Activated T-cell treated with anti-CD3 and anti-CD28 coated beads, Interleukin-2, amount 50 U/mL, for 72 hours (primary cell): Measurements from ENCODE around the gene LAGE3. TPM values are rescaled to one million over a fixed set of nuclear protein-coding genes. Genes with fewer than 3 reads are reported as not detected.

Experiments used
- ATAC-seq, 2 donors: fragments of 150-1000 bp; cut with Tn5 transposase; replicated peaks in 1 of 2; 2 replicates each; pipeline ENCODE4 v1.10.0; 2021; ENCODE audit warnings: moderate library complexity in 2 of 2, mild to moderate bottlenecking in 1 of 2
- DNase-seq, 2 donors: peaks; one replicate each; pipeline ENCODE4 v3.0.0; 2021 to 2022; ENCODE audit warnings: mixed read lengths in 1 of 2
- H3K27ac Mint-ChIP-seq: one replicate; pipeline ENCODE4 v1.8.0; 2022; ENCODE audit warnings: mild to moderate bottlenecking, moderate library complexity, mixed read lengths
- H3K27me3 Mint-ChIP-seq: one replicate; pipeline ENCODE4 v1.8.0; 2022; ENCODE audit warnings: low read depth, mixed read lengths
- H3K36me3 Mint-ChIP-seq, 2 donors: one replicate each; pipeline ENCODE4 v1.8.0; 2022; ENCODE audit warnings: mixed read lengths in 2 of 2, mild to moderate bottlenecking in 1 of 2; ENCODE audit not compliant: insufficient read depth in 2 of 2
- H3K4me1 Mint-ChIP-seq: one replicate; pipeline ENCODE4 v1.8.0; 2022; ENCODE audit warnings: low read depth, mixed read lengths
- H3K4me3 Mint-ChIP-seq, 2 donors: one replicate each; pipeline ENCODE4 v1.8.0; 2022; ENCODE audit warnings: mild to moderate bottlenecking in 2 of 2, mixed read lengths in 2 of 2, moderate library complexity in 2 of 2
- H3K9me3 Mint-ChIP-seq, 2 donors: one replicate each; pipeline ENCODE4 v1.8.0; 2022; ENCODE audit warnings: mixed read lengths in 2 of 2
- total RNA-seq, 2 donors: library from RNA; stranded (reverse); gene quantifications; one replicate each; pipeline ENCODE4 v1.2.3, GENCODE V29; 2022

The LAGE3 gene
- total RNA-seq, 2 donors from 2014 or later = 34.3 to 35.8 TPM

DNA sequence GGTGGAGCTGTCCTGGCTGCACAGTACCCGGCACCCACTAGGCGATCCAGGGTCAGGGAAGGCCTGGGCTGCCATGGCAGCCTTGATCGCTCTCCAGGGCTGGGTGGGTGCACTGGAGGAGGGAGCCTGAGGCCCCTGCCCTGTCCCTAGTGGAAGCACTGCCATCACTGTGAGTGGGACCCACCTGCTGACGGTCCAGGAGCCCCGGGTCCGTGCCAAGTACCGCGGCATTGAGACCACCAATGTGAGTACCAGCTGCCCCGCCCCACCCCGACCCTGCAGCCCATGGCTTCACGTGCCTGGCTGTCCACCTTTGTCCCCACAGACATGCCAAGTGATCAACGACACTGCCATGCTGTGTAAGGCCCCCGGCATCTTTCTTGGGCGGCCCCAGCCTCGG, 12.2 kb downstream of the LAGE3 start:
- Mint-ChIP-seq H3K9me3 (no peaks in the 10 kb centered on the region), H3K36me3 (peaks cover 0 to 2% of the 10 kb centered on the region in 2 donors), H3K4me3 (no peak overlapping the region), H3K27me3 (no peaks in the 10 kb centered on the region), H3K4me1 (no peaks in the 10 kb centered on the region), H3K27ac (no peak overlapping the region)
- no peak for ATAC-seq
- no peak for DNase-seq

GRCh38 chrX:154466036-154466435, 13.0 kb downstream of the LAGE3 start:
- Mint-ChIP-seq H3K27ac (no peak overlapping the region), H3K9me3 (no peaks in the 10 kb centered on the region), H3K27me3 (no peaks in the 10 kb centered on the region), H3K36me3 (peaks cover 1 to 7% of the 10 kb centered on the region in 2 donors), H3K4me3 (no peak overlapping the region), H3K4me1 (no peaks in the 10 kb centered on the region)
- DNase-seq = no peak
- ATAC-seq = no peak

DNA sequence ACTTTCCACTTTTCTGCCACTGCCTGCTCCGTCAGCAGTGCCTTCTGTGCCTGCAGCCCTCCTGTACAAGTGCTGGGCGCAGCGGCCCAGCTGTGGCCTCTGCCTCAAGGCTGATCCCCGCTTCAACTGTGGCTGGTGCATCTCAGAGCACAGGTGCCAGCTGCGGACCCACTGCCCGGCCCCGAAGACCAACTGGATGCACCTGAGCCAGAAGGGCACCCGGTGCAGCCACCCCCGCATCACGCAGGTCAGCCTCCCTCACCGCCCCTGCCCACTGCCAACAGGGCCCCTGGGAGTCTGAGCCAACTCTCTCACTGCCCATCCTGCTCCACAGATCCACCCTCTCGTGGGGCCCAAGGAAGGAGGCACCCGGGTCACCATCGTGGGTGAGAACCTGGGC, 13.5 kb downstream of the LAGE3 start:
- Mint-ChIP-seq H3K9me3 (no peaks in the 10 kb centered on the region), H3K27me3 (no peaks in the 10 kb centered on the region), H3K4me1 (no peaks in the 10 kb centered on the region), H3K27ac (no peak overlapping the region), H3K4me3 (no peak overlapping the region), H3K36me3 (peaks cover 1 to 7% of the 10 kb centered on the region in 2 donors)
- ATAC-seq (no peak), DNase-seq (no peak)

DNA sequence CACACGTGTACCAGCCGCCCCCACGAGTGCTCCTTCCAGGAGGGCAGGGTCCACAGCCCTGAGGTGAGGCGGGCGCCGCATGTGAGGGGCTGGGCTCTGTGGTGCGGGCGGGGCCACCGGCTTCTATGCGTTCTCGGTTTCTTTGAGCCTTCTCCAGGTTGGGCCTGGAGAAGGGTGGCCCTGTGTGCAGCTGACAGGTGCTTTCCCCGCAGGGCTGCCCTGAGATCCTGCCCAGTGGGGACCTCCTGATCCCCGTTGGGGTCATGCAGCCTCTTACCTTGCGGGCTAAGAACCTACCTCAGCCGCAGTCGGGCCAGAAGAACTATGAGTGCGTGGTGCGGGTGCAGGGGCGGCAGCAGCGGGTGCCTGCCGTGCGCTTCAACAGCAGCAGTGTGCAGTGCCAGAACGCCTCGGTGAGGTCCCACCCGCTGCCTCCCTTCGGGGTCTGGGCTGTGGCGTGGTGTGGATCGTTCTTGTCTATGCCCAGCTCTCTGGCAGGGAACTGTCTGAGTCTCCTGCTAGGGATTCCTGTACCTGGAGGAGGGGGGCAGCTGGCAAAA, 14.2 kb downstream of the LAGE3 start:
- no peaks in the 10 kb centered on the region for H3K4me1 Mint-ChIP-seq
- H3K36me3 Mint-ChIP-seq = peaks cover 1 to 7% of the 10 kb centered on the region in 2 donors
- H3K9me3 Mint-ChIP-seq = no peaks in the 10 kb centered on the region
- H3K4me3 Mint-ChIP-seq = no peak overlapping the region
- DNase-seq = no peak
- no peaks in the 10 kb centered on the region for H3K27me3 Mint-ChIP-seq
- no peak overlapping the region for H3K27ac Mint-ChIP-seq
- no peak for ATAC-seq

- DNase-seq (no peak), ATAC-seq (no peak)
- no peaks in the 10 kb centered on the region for H3K9me3 Mint-ChIP-seq
- no peak overlapping the region for H3K4me3 Mint-ChIP-seq
- no peaks in the 10 kb centered on the region for H3K27me3 Mint-ChIP-seq
- no peak overlapping the region for H3K27ac Mint-ChIP-seq
- H3K36me3 Mint-ChIP-seq = peaks cover 1 to 6% of the 10 kb centered on the region in 2 donors
- peaks cover 4% of the 10 kb centered on the region for H3K4me1 Mint-ChIP-seq
These were observed 15.4 kb downstream of the LAGE3 start for GRCh38 chrX:154463611-154464220.

- H3K27ac Mint-ChIP-seq = no peak overlapping the region
- H3K27me3 Mint-ChIP-seq = no peaks in the 10 kb centered on the region
- H3K4me1 Mint-ChIP-seq = peaks cover 4% of the 10 kb centered on the region
- DNase-seq = no peak
- H3K36me3 Mint-ChIP-seq = peaks cover 3 to 8% of the 10 kb centered on the region in 2 donors
- ATAC-seq = no peak
- no peak overlapping the region for H3K4me3 Mint-ChIP-seq
- no peaks in the 10 kb centered on the region for H3K9me3 Mint-ChIP-seq
These were observed 16.7 kb downstream of the LAGE3 start for GRCh38 chrX:154462396-154462795.

DNA sequence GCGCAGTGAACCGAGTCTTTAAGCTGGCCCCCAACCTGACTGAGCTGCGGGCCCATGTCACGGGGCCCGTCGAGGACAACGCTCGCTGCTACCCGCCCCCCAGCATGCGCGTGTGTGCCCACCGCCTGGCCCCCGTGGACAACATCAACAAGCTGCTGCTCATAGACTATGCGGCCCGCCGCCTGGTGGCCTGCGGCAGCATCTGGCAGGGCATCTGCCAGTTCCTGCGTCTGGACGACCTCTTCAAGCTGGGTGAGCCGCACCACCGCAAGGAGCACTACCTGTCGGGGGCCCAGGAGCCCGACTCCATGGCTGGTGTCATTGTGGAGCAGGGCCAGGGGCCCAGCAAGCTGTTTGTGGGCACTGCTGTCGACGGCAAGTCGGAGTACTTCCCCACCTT, 18.8 kb downstream of the LAGE3 start:
- Mint-ChIP-seq H3K27ac (no peak overlapping the region), H3K36me3 (peaks cover 5 to 11% of the 10 kb centered on the region in 2 donors), H3K4me3 (peak overlapping the region; percentile 56 to 83), H3K27me3 (no peaks in the 10 kb centered on the region), H3K9me3 (no peaks in the 10 kb centered on the region), H3K4me1 (peaks cover 4% of the 10 kb centered on the region)
- no peak for ATAC-seq
- DNase-seq = no peak

DNA sequence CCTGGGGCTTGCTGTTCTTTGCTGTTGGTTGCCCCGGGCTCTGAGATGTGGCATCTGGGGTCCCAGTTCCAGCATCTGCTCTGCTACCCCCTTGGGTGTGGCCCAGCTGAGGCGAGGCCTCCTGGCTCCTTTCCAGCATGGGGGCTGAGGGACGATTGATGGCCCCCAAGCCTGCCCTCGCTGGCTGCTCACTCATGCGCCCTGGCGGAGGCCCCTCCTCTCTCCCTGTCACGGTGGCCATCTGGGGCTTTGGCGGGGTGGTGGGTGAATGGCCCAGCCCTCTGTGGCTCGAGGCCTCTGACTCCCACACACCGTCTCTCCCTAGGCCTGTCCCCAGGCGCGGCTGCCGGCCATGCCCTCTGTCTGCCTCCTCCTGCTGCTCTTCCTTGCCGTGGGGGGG, 19.2 kb downstream of the LAGE3 start:
- no peak for ATAC-seq
- H3K27me3 Mint-ChIP-seq = no peaks in the 10 kb centered on the region
- peak overlapping the region; percentile 56 to 83 for H3K4me3 Mint-ChIP-seq

GRCh38 chrX:154458954-154459778, 19.9 kb downstream of the LAGE3 start:
- Mint-ChIP-seq H3K4me3 (peak overlapping the region; percentile 82 to 83), H3K27me3 (no peaks in the 10 kb centered on the region), H3K27ac (peak overlapping the region; percentile 57), H3K4me1 (peaks cover 4% of the 10 kb centered on the region), H3K36me3 (peaks cover 5 to 13% of the 10 kb centered on the region in 2 donors), H3K9me3 (no peaks in the 10 kb centered on the region)
- no peak for DNase-seq
- peak; percentile 29 to 47 for ATAC-seq

More for the DNA sequence above, 19.2 kb downstream of the LAGE3 start:
- no peak for DNase-seq
- peaks cover 4% of the 10 kb centered on the region for H3K4me1 Mint-ChIP-seq
- peaks cover 5 to 11% of the 10 kb centered on the region in 2 donors for H3K36me3 Mint-ChIP-seq
- no peak overlapping the region for H3K27ac Mint-ChIP-seq
- no peaks in the 10 kb centered on the region for H3K9me3 Mint-ChIP-seq

DNA sequence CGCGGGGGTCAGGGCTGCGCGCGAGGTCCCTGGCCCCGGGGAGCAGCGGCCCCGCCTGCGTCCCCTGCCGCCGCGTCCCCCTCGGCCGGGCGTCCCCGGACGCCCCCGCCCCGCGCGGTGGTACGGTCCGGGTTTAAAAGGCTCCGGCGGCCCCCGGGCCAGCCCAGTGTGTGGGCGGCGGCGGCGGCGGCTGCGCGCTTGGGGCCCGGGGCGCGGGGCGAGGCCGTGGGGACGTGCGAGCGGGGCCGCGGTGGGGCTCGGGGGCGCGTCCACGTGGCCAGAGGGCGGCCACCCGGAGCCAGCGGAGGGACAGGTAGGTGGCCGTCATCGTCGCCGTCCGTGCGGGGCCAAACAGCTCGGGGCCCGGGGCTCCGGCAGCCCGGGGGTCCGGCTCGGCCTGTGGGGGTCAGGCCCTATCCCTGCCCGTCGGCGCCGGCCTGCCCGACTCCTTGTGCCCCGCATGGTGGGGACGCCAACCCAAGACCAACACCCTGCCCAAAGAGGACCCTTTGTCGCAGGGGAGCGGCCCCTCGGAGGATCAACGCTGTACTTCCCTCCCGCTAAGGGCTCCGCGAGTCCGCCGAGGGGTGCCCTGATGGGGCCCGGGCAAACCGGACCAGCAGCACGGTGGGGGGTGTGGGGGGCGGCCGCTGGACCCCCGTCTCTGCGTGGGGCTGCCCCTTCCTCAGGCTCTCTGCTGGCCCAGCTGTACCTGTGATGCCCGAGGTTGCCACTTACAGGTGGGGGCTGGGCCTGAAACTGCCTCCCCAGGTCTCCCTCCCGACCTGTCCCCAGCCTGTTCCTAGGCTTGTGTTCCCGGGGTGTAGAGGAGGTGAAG, 20.7 kb downstream of the LAGE3 start, which contains the start of gene PLXNA3:
Gene PLXNA3 (plus strand): TSS at position 166 of the 838 bp plus-strand sequence. CDS start 1,903 bp downstream, outside the sequence.
- Mint-ChIP-seq H3K4me1 (peaks cover 4% of the 10 kb centered on the region), H3K27ac (peak within 1 kb of the TSS; percentile 99)

GRCh38 chrX:154457491-154458115, 21.5 kb downstream of the LAGE3 start:
- peak; percentile 65 to 73 for DNase-seq
- Mint-ChIP-seq H3K36me3 (peaks cover 5 to 13% of the 10 kb centered on the region in 2 donors), H3K4me3 (peak overlapping the region; percentile 88 to 98), H3K4me1 (peaks cover 4% of the 10 kb centered on the region), H3K27ac (peak overlapping the region; percentile 99), H3K27me3 (peaks cover 8% of the 10 kb centered on the region), H3K9me3 (no peaks in the 10 kb centered on the region)
- ATAC-seq = peak; percentile 69 to 76

More for the DNA sequence above, 20.7 kb downstream of the LAGE3 start, which contains the start of gene PLXNA3:
- DNase-seq (peak; percentile 73 to 79), ATAC-seq (peak; percentile 81)
- no peaks in the 10 kb centered on the region for H3K9me3 Mint-ChIP-seq
- H3K27me3 Mint-ChIP-seq = peaks cover 2% of the 10 kb centered on the region
- H3K4me3 Mint-ChIP-seq = peak within 1 kb of the TSS; percentile 88 to 98
- H3K36me3 Mint-ChIP-seq = peaks cover 5 to 13% of the 10 kb centered on the region in 2 donors

DNA sequence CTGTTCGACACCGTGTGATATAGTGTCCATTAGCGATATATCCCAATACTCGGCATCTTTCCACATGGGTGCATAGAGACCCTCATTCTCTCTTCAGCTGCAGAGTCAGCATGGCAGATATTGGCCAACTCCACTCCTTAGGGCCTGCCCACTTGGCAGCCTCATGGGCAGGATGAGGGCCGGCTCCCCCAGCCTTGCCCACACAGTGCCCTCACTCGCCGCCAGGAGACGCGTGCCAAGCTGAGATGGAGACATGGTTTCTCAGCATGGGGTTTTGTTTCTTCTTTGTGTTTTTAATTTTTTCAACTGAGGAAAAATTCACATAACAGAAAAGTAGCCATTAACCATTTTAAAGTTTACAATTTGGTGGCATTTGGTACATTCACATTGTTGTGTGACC, 26.3 kb downstream of the LAGE3 start:
- Mint-ChIP-seq H3K4me3 (no peak overlapping the region), H3K4me1 (no peaks in the 10 kb centered on the region), H3K9me3 (no peaks in the 10 kb centered on the region), H3K27ac (no peak overlapping the region), H3K36me3 (peaks cover 3 to 9% of the 10 kb centered on the region in 2 donors), H3K27me3 (peaks cover 8% of the 10 kb centered on the region)
- ATAC-seq = no peak
- no peak for DNase-seq
